GM19455 (cell line): ENCODE data around the gene IGF1R.

ENCODE experiments used
- ATAC-seq: cut with Tn5 transposase; IDR thresholded peaks from one replicate; pipeline ENCODE4 v1.9.1; 2021; ENCODE audit not compliant: unreplicated experiment

The IGF1R gene

DNA sequence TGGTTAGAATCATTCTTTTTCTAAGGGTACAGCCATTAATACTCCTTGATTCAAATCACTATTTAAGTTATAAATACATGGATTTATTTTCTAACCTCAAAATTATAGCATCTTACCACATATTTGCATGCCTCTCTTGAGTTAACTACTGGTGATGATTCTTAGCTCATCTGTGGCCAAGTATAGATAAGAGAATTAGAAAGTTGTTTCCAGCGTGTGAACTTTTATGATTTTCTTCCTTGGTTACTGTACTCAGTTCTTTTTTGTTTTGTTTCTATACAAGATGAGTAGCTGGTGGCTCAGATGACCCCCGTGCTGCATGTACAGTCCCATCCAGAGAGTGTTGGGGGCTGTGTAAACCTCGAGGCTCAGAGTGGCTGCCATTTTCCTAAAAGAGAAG, 124.6 kb downstream of the IGF1R start:
- ATAC-seq = no peak

GRCh38 chr15:98773616-98774015, 125.3 kb downstream of the IGF1R start:
- no peak for ATAC-seq

DNA sequence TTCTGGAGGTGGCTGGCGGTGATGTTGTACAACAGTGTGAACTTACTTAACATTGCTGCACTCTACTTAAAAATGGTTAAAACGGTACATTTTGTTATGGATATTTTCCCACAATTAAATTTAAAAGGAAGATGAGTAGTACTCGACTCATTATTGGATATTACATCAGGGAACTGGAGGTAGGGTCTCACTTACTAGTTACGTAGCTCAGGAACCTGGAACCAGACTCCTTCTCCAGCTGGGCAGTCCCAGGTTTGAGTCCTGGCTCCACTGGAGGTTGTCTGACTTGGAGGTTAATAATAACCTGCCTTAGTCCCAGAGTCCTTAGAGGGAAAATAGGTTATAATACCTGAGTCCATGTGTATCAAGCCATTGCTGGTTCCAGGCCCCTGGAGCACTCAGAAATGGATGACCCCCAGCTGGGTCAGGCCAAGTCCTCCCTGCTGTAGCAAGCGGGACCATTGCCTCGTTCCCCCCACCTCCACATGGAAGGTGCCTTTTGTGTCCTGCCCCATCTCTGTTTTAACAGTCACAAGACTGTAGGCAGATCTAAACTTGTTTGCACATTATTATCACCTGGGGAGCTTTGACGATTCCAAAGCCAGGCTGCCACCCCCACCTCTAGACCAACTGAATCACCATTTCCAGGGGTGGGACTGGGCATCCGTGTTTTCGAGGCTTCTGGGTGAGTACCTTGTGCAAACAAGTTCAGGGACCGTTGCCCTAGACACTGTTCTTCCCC, 126.6 kb downstream of the IGF1R start:
- ATAC-seq = no peak

DNA sequence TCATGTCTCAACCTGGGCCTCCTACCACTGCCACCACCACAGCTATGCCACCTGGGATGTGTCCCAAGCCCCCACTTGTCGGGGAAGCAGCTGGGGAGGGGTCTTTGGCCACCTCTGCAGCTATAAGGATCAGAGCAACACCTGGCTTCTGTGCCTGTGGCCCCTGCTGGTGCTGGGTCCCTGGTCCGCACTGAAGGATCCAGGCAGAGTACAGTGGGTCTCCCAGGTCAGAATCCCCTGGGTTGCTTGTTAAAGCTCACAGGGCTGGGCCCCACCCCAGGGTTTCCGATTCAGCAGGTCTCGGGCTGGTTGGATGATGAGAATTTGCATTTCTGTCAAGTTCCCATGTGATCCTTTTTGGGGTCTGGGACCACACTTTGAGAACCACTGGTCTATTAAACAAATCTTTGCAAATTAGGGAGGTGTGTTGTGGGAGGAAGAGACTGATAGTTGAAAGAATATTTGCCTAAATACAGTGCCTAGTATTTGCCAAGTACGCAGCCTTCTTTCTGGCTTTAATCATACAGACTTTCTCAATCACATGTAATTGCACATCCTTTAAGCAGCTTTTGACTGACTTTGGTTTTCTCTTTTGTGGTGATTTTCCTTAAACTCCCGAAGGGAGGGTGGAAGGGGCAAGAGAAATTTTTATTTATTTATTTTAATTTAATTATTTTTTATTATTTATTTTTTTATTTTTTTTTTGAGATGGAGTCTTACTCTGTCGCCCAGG, 127.3 kb downstream of the IGF1R start:
- ATAC-seq = no peak

DNA sequence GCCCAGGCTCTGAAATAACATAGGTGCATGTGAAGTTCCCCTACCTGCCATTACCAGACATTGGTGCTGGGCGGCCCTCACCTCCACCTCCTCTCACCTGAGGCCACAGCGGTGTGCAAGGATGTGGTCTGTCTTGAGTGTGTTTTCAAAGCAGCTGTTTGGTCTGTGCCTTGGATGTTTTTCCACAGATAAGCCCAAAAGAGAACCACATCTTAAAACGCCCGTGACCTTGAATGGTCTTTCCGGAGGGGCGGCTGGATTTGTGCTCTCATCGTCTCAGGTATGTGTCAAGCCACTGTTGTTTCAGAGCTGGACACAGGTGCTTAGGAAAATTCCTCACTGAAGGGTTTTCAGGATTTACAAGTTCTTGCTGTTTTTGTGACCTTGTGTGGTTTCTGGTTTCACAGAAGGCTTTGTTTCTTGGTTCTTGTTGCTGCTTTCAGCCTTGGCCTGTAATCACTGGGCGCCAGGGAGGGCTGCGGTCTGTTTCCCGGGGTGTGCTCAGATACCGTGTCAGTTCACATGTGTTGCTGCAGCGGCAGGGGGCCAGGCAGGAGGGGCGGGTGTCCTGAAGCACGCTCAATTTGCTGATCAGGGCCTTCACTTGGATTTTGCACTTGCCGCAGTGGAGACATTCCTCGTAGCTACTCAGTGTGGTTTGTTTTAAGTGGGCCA, 128.4 kb downstream of the IGF1R start:
- ATAC-seq = peak; percentile 47

DNA sequence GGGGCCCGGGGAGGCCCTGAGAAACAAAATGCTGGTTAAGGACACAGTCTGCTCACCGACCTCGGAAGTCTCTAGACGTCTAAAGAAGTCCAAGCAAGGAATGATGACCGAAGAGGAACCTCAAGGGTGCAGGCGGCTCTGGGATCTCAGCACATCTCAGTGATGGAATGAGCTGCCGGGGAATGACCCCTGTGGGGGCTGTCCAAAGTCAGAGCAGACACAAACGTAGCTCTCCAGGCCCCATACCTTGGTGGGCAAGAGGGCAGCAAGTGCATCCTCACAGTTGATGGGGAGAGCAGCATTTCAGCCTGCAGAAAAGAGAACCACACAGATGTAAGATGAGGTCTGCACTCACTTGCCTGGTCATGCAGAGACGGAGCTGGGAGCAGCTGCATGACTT, 129.1 kb downstream of the IGF1R start:
- no peak for ATAC-seq

- ATAC-seq = no peak
Observed at GRCh38 chr15:98778263-98778959, 130.1 kb downstream of the IGF1R start.

- no peak for ATAC-seq
Observed at GRCh38 chr15:98778960-98779359, 130.6 kb downstream of the IGF1R start.

DNA sequence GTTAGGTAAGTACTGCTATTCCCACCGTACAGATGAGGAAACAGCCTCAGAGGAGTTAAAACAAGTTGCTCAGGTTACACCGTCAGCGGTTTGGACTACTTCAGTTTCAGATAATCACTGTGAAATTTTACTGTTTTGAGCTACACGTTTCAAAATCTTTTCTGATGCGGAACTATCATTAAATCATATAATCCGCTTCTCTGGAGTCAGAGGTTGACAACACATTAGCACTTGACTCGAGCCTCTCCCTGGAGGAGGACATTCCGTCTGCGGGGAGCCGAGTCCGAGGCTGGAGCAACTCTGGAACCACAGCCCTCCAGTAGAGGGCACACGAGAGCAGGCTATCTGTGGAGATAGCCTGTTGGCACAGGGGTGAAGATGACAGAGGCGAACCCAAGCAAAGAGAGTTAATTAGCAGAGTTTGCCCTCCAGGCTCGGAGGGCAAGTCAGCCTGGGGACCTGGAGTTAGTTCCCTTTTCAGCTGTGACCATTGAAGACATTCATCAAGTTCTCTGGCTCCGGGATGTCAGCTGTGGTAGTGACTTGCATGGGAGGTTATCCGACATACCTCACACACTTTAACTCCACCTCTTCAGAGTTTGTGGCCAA, 131.2 kb downstream of the IGF1R start:
- ATAC-seq = peak; percentile 72

GRCh38 chr15:98781838-98782237, 133.5 kb downstream of the IGF1R start:
- ATAC-seq = no peak

- no peak for ATAC-seq
Observed at GRCh38 chr15:98782801-98783200, 134.5 kb downstream of the IGF1R start.

GRCh38 chr15:98785431-98785806, 137.1 kb downstream of the IGF1R start:
- ATAC-seq = no peak

DNA sequence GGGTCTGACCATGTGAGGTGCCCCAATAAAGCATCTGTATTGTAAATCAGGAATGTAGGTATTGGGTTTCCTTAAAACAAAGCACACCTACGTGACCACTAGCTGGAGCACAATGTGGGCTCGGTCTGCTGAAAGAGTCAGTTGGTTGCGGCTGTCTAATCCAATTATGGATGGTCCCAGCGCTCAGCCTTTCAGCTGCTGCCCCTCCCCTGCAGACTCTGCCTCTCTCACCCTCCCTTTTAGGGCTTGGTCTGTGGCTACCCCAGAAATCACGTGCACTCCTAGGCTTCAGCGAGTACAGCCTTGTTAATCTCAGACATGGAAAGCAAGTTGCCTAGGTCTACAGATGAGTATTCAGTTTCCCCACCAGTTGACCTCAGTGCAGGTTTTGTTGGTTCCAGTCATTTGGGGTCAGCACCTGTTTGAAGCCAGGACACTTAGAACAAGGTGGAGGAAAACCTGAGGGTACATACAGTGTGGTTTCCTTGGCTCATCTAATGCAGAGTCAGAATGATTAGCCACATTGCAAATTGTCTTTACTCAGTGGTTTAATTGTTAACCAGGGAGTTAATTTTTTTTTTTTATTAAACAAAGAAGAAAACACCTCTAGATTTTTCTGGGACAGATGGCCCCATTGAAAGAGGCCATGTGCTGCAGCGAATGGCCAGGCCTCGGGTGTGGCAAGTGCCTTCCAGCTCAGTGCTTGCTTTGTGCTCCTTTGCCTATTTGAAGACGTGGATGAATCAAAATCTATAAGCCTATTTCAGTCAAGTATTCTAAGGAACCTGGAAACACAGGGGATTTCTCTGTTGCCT, 137.7 kb downstream of the IGF1R start:
- peak; percentile 66 for ATAC-seq

GRCh38 chr15:98786717-98787116, 138.4 kb downstream of the IGF1R start:
- ATAC-seq = no peak

- no peak for ATAC-seq
Observed at GRCh38 chr15:98787194-98787593, 138.9 kb downstream of the IGF1R start.

DNA sequence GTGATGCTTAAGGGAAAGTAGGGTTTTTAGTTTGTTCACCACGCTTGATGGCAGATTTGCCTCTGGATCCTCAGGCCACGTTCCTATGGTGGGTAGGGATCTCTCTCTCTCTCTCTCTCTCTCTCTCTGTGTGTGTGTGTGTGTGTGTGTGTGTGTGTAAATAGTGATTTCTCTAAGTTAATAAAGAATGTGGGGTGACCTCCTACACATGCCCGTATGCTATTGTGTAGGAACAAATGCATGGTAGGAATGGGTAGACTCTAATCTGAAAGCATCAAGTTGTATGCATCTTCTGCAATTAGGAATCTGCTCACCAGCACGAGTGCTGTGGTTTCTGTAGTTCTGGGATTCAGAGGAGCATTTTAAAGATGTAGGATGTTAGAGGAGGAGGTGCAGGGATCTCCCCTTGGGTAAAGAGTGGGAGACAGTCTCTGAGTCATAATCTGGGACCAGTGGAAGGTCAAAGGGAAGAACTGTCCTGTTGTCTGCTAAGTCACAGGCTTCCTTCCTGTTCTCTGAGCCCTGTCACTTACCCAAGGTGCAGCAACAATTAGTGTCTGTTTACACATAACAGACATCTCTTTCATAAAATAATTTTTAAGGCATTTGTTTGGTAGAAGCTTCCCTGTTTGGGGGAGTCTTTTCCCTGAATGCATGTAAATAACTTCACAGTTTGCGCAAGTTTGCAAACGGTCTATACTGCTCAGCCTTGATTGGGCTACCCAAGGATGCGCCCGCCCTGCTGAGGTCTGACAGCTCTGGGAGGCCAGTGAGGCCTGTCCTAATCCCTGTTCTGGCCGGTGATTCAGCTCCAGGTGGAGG, 139.8 kb downstream of the IGF1R start:
- ATAC-seq = no peak

GRCh38 chr15:98789020-98789419, 140.7 kb downstream of the IGF1R start:
- no peak for ATAC-seq

- no peak for ATAC-seq
Observed at GRCh38 chr15:98790270-98790669, 141.9 kb downstream of the IGF1R start.

DNA sequence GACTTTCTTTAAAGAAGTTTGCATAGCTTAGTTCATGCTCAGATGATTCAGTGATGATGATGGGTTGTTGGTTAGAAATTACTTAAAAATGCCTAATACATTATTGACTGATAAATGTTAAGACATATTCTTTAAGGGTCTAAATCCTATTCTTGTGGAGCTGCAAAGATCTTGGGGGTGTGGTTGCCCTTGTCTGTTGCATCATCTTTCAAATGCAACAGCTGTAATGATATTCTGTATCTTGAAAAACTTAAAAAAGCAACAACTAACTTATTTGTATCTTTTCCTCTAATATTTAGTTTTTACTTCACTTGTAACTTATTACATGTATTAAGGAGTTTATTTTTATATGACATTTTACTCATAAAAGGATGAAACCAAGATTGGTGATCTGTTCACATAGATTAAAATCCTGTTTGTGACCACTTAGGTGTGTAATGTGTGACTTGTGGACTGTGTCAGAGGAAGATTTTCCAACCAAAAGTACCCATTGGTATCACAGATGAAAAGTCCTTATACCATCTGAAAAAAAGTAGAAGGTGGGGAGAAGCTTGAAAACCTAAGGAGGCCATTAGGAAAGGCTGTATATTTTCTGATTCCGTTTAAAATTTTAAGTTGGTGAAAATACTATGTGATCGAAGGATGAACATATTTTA, 142.8 kb downstream of the IGF1R start:
- no peak for ATAC-seq
